SH-SY5Y (cell line): Measurements from ENCODE around the gene TBXAS1.

ENCODE experiments used
- GATA2 ChIP-seq: IDR thresholded peaks from 2 replicates; pipeline ENCODE4 v1.6.1; 2011; ENCODE audit warnings: mild to moderate bottlenecking, low read depth, low read length
- GATA3 ChIP-seq: IDR thresholded peaks from 2 replicates; pipeline ENCODE4 v1.6.1; 2011; ENCODE audit warnings: low read depth, mild to moderate bottlenecking, low read length, moderate library complexity

DNA sequence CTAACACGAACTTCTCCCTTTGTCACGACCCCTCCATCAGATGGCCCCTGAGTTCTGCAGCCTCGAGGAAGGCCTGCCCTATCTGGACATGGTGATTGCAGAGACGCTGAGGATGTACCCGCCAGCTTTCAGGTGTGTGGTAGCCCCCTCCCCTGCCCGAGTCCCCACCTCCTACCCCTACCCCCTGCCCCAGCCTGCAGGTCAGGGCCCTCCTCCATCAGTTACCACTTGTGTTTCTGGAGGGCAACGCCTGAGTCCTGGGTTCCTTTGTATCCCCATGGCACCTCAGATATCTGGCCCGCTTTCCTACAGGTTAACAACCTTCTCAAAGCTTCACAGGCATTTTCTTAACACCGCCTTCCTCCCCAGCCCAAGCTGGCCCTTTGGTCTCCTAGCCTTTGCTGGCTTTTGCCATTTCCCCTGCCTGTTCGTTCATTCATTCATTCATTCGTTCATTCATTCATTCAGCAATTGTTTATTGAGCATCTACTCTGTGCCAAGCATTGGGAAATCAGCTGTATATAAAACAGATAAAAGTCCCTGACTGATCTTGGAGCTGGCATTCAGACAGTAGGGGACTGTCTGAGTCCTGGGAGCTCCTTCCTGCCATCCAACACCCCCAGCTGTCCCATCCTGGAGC is 178.1 kb downstream of the TBXAS1 start:
- no peak for TF ChIP-seq GATA3
- no peak for TF ChIP-seq GATA2
